ENCODE measurements around the gene UCMA.
A peak's percentile ranks its signal among the peaks of the same experiment; 100 is the strongest.

Gene UCMA

GRCh38 chr10:13184730-13185514, 49.3 kb downstream of the UCMA start:
- DNase-seq = no peak

GRCh38 chr10:13184276-13184675, 49.9 kb downstream of the UCMA start:
- no peak for DNase-seq

GRCh38 chr10:13183625-13184024, 50.5 kb downstream of the UCMA start:
- no peak for DNase-seq

- no peak for DNase-seq
These were observed 51.8 kb downstream of the UCMA start for GRCh38 chr10:13182424-13182823.

GRCh38 chr10:13180788-13181187, 53.4 kb downstream of the UCMA start:
- DNase-seq = peak in 1 of 2 donors; percentile 10

- no peak for DNase-seq
These were observed 60.6 kb downstream of the UCMA start for GRCh38 chr10:13173616-13174015.

Data from stimulated activated CD4-positive, alpha-beta T cell treated with anti-CD3 and anti-CD28 coated beads, Interleukin-2, amount 100 ng/mL, for 24 hours (primary cell).